ENCODE results near the gene TBX18.

TBX18 gene

GRCh38 chr6:84743616-84744015 lies 20.8 kb downstream of the TBX18 start:
- no peak for DNase-seq

GRCh38 chr6:84740385-84740784 lies 24.0 kb downstream of the TBX18 start:
- DNase-seq = no peak

GRCh38 chr6:84739866-84740208 lies 24.6 kb downstream of the TBX18 start:
- DNase-seq = no peak

GRCh38 chr6:84738996-84739865 lies 25.2 kb downstream of the TBX18 start:
- DNase-seq = no peak

GRCh38 chr6:84733889-84734288 lies 30.5 kb downstream of the TBX18 start:
- no peak for DNase-seq

- no peak for DNase-seq
These were observed 32.5 kb downstream of the TBX18 start for GRCh38 chr6:84731901-84732300.

GRCh38 chr6:84731401-84731800 lies 33.0 kb downstream of the TBX18 start:
- no peak for DNase-seq

GRCh38 chr6:84728602-84729001 lies 35.8 kb downstream of the TBX18 start:
- DNase-seq = no peak

GRCh38 chr6:84719152-84719551 lies 45.2 kb downstream of the TBX18 start:
- DNase-seq = no peak

- DNase-seq = no peak
These were observed 46.1 kb downstream of the TBX18 start for GRCh38 chr6:84718038-84718955.

- DNase-seq = no peak
These were observed 55.3 kb downstream of the TBX18 start for GRCh38 chr6:84709121-84709520.

GRCh38 chr6:84707171-84707570 lies 57.2 kb downstream of the TBX18 start:
- no peak for DNase-seq

GRCh38 chr6:84696166-84696565 lies 68.2 kb downstream of the TBX18 start:
- no peak for DNase-seq

GRCh38 chr6:84691978-84692623 lies 72.3 kb downstream of the TBX18 start:
- DNase-seq = no peak

GRCh38 chr6:84688141-84688873 lies 76.1 kb downstream of the TBX18 start:
- no peak for DNase-seq

GRCh38 chr6:84687431-84687830 lies 77.0 kb downstream of the TBX18 start:
- DNase-seq = no peak

GRCh38 chr6:84685983-84686584 lies 78.3 kb downstream of the TBX18 start:
- no peak for DNase-seq

GRCh38 chr6:84681693-84682326 lies 82.6 kb downstream of the TBX18 start:
- DNase-seq = no peak

- DNase-seq = no peak
These were observed 88.7 kb downstream of the TBX18 start for GRCh38 chr6:84675651-84676050.

GRCh38 chr6:84674395-84674794 lies 90.0 kb downstream of the TBX18 start:
- no peak for DNase-seq

- no peak for DNase-seq
These were observed 93.2 kb downstream of the TBX18 start for GRCh38 chr6:84671183-84671582.

- no peak for DNase-seq
These were observed 94.5 kb downstream of the TBX18 start for GRCh38 chr6:84669945-84670344.
